GM23338 (cell line): Measurements from ENCODE around the gene ZNF513. TPM values are rescaled to one million over a fixed set of nuclear protein-coding genes. Genes with fewer than 3 reads are reported as not detected.
A peak's percentile ranks its signal among the peaks of the same experiment; 100 is the strongest.

ENCODE experiments used
- ATAC-seq: fragments of 200-7000 bp; cut with Tn5 transposase; 3 replicates; pipeline ENCODE4 v1.9.1; 2020
- DNase-seq: peaks from one replicate; pipeline ENCODE4 v3.0.0-alpha.2; 2015; ENCODE audit warnings: low spot score
- H2AFZ ChIP-seq: fragments of 200-600 bp; sonication (generic); 2 replicates; pipeline ENCODE4 v1.8.0; 2016; ENCODE audit warnings: antibody characterized with exemption, mild to moderate bottlenecking, moderate library complexity
- H3F3A ChIP-seq: fragments of 200-600 bp; sonication (generic); replicated peaks from 2 replicates; pipeline ENCODE4 v1.8.0; 2017; ENCODE audit warnings: antibody characterized with exemption, mixed run types, low read depth
- H3K27ac ChIP-seq: fragments of 200-600 bp; sonication (generic); 2 replicates; pipeline ENCODE4 v1.6.1; 2016; ENCODE audit warnings: low read depth
- H3K27me3 ChIP-seq: fragments of 200-600 bp; sonication (generic); 2 replicates; pipeline ENCODE4 v1.8.0; 2016; ENCODE audit warnings: mild to moderate bottlenecking, mixed run types, moderate library complexity; ENCODE audit not compliant: insufficient read depth
- H3K36me3 ChIP-seq: fragments of 200-600 bp; sonication (generic); 2 replicates; pipeline ENCODE4 v1.8.0; 2016; ENCODE audit warnings: mild to moderate bottlenecking; ENCODE audit not compliant: insufficient read depth
- H3K4me1 ChIP-seq: fragments of 200-600 bp; sonication (generic); 2 replicates; pipeline ENCODE4 v1.8.0; 2016; ENCODE audit warnings: mild to moderate bottlenecking, moderate library complexity; ENCODE audit not compliant: insufficient read depth
- H3K4me2 ChIP-seq: fragments of 200-600 bp; sonication (generic); 2 replicates; pipeline ENCODE4 v1.7.1; 2017; ENCODE audit warnings: mixed run types
- H3K4me3 ChIP-seq: fragments of 200-600 bp; sonication (generic); 2 replicates; pipeline ENCODE4 v1.6.1; 2016; ENCODE audit warnings: mixed run types
- H3K79me2 ChIP-seq: fragments of 200-600 bp; sonication (generic); replicated peaks from 2 replicates; pipeline ENCODE4 v1.8.0; 2017; ENCODE audit warnings: mild to moderate bottlenecking; ENCODE audit not compliant: insufficient read depth
- H3K9me2 ChIP-seq: fragments of 200-600 bp; sonication (generic); 2 replicates; pipeline ENCODE4 v1.8.0; 2017; ENCODE audit not compliant: insufficient read depth
- H4K20me1 ChIP-seq: fragments of 200-600 bp; sonication (generic); replicated peaks from 2 replicates; pipeline ENCODE4 v1.8.0; 2017; ENCODE audit warnings: mild to moderate bottlenecking; ENCODE audit not compliant: insufficient read depth
- H3K27ac Mint-ChIP-seq: 2 replicates; pipeline ENCODE4 v1.8.0; 2020; ENCODE audit warnings: inconsistent platforms, mild to moderate bottlenecking, moderate library complexity, mixed read lengths
- H3K27me3 Mint-ChIP-seq: 3 replicates; pipeline ENCODE4 v1.8.0; 2022; ENCODE audit warnings: low read depth, mild to moderate bottlenecking, moderate library complexity, mixed read lengths, inconsistent platforms; ENCODE audit not compliant: insufficient read depth, poor library complexity
- H3K36me3 Mint-ChIP-seq: 3 replicates; pipeline ENCODE4 v1.8.0; 2021; ENCODE audit warnings: low read depth, mild to moderate bottlenecking, inconsistent platforms, moderate library complexity, mixed read lengths
- H3K4me1 Mint-ChIP-seq: 3 replicates; pipeline ENCODE4 v1.8.0; 2020; ENCODE audit warnings: mild to moderate bottlenecking, inconsistent platforms, mixed read lengths
- H3K4me3 Mint-ChIP-seq: 3 replicates; pipeline ENCODE4 v1.8.0; 2021; ENCODE audit warnings: moderate library complexity, mild to moderate bottlenecking, inconsistent platforms, mixed read lengths
- H3K9me3 Mint-ChIP-seq: 3 replicates; pipeline ENCODE4 v1.8.0; 2020; ENCODE audit warnings: moderate library complexity, mild to moderate bottlenecking, inconsistent platforms, mixed read lengths
- CREB1 ChIP-seq: fragments of 250-450 bp; sonication (Bioruptor Pico); IDR thresholded peaks from 2 replicates; pipeline ENCODE4 v1.5.0; 2020; ENCODE audit warnings: low read depth, mild to moderate bottlenecking, moderate library complexity
- CTCF ChIP-seq, 2 experiments: fragments of 200-600 bp in 1 of 2; sonication (generic) in 1 of 2; conservative IDR thresholded peaks; 2 replicates each; pipeline versions ENCODE4 v1.5.1 to v1.6.1; 2016 to 2017; ENCODE audit warnings: antibody characterized with exemption in 2 of 2, low read depth in 2 of 2, mild to moderate bottlenecking in 2 of 2, moderate library complexity in 1 of 2
- EZH2 ChIP-seq: fragments of 200-600 bp; sonication (generic); IDR thresholded peaks from one replicate; pipeline ENCODE4 v1.8.0; 2017; ENCODE audit warnings: antibody characterized with exemption, mild to moderate bottlenecking, low read depth; ENCODE audit not compliant: unreplicated experiment
- EZH2phosphoT487 ChIP-seq: fragments of 200-600 bp; sonication (generic); IDR thresholded peaks from one replicate; pipeline ENCODE4 v1.8.1; 2018; ENCODE audit warnings: antibody characterized with exemption; ENCODE audit not compliant: unreplicated experiment
- JUNB ChIP-seq: IDR thresholded peaks from one replicate; pipeline ENCODE4 v1.6.1; 2016; ENCODE audit warnings: antibody characterized with exemption; ENCODE audit not compliant: unreplicated experiment
- NANOG ChIP-seq: IDR thresholded peaks from 2 replicates; pipeline ENCODE4 v1.6.1; 2016; ENCODE audit warnings: antibody characterized with exemption, borderline replicate concordance
- POLR2AphosphoS5 ChIP-seq: IDR thresholded peaks from 2 replicates; pipeline ENCODE4 v1.6.1; 2016; ENCODE audit warnings: antibody characterized with exemption, low read depth
- REST ChIP-seq: IDR thresholded peaks from one replicate; pipeline ENCODE4 v1.6.1; 2018; ENCODE audit warnings: antibody characterized with exemption; ENCODE audit not compliant: unreplicated experiment
- STAT1 ChIP-seq: IDR thresholded peaks from one replicate; pipeline ENCODE4 v1.6.1; 2016; ENCODE audit warnings: antibody characterized with exemption; ENCODE audit not compliant: unreplicated experiment
- ZNF114 ChIP-seq: fragments of 250-450 bp; sonication (Bioruptor Pico); IDR thresholded peaks from 2 replicates; pipeline ENCODE4 v1.5.0; 2020; ENCODE audit warnings: mild to moderate bottlenecking, moderate library complexity
- polyA plus RNA-seq: library from polyadenylated mRNA; unstranded; fragments of >200 nt; fragmentation: Nextera tagmentation; extraction: Ambion mirVana; gene quantifications from 2 replicates; pipeline ENCODE4 v1.2.1, GENCODE V29; 2016
- total RNA-seq: library from RNA; depleted of rRNA; stranded (reverse); fragments of >200 nt; shearing (Covaris generic); gene quantifications from 2 replicates; pipeline ENCODE4 v1.2.3, GENCODE V29; 2014

Gene ZNF513
- total and polyA plus RNA-seq, 2 experiments from 2014 or later, result 10.4 to 13.2 TPM

- H3K4me3 Mint-ChIP-seq, result no peak overlapping the region
- peaks cover under 1% of the 10 kb centered on the region; the same call in 2 of the 3 replicates for H3K9me3 Mint-ChIP-seq
- peaks cover 22% of the 10 kb centered on the region for H3K36me3 Mint-ChIP-seq
- DNase-seq (no peak), ATAC-seq (no peak)
- no peak overlapping the region for H3K27ac Mint-ChIP-seq
- peaks cover 41% of the 10 kb centered on the region for H3K4me1 ChIP-seq
- H3K27me3 ChIP-seq, result no peaks in the 10 kb centered on the region
- peaks cover 7% of the 10 kb centered on the region; the same call in 1 of the 2 replicates for H3K36me3 ChIP-seq
- peak overlapping the region; percentile 85 for H3K27ac ChIP-seq
- H3F3A ChIP-seq, result peaks cover 4% of the 10 kb centered on the region
- no peak overlapping the region for H3K4me3 ChIP-seq
- peaks cover 32% of the 10 kb centered on the region for H4K20me1 ChIP-seq
- H3K4me2 ChIP-seq, result no peak overlapping the region
- H2AFZ ChIP-seq, result no peak overlapping the region
- H3K9me2 ChIP-seq, result no peaks in the 10 kb centered on the region
- H3K27me3 Mint-ChIP-seq, result peaks cover 9% of the 10 kb centered on the region
- TF ChIP-seq EZH2phosphoT487 (no peak), POLR2AphosphoS5 (no peak), ZNF114 (CRISPR knock-in tag) (no peak), CTCF (conservative IDR thresholded peaks at IDR 0.05; ENCODE audit: low read depth in 2 of 2) (no peak)
- H3K4me1 Mint-ChIP-seq, result peaks cover 29% of the 10 kb centered on the region
- peaks cover 91% of the 10 kb centered on the region for H3K79me2 ChIP-seq
Observed at GRCh38 chr2:27351802-27352598, 28.5 kb downstream of the ZNF513 start.

GRCh38 chr2:27350106-27350693 is 30.3 kb downstream of the ZNF513 start:
- Mint-ChIP-seq H3K27me3 (peaks cover 2% of the 10 kb centered on the region), H3K9me3 (no peaks in the 10 kb centered on the region), H3K4me3 (no peak overlapping the region), H3K36me3 (peaks cover 21% of the 10 kb centered on the region), H3K27ac (peak overlapping the region; percentile 48; the same call in 1 of the 2 replicates), H3K4me1 (peaks cover 25% of the 10 kb centered on the region)
- no peaks in the 10 kb centered on the region for H3K27me3 ChIP-seq
- H3K27ac ChIP-seq, result peak overlapping the region; percentile 19; the same call in 1 of the 2 replicates
- DNase-seq (no peak), ATAC-seq (no peak)
- no peak overlapping the region for H2AFZ ChIP-seq
- H3K4me3 ChIP-seq, result no peak overlapping the region
- H3K9me2 ChIP-seq, result no peaks in the 10 kb centered on the region
- peaks cover 36% of the 10 kb centered on the region for H3K4me1 ChIP-seq
- no peak overlapping the region for H3K4me2 ChIP-seq
- peaks cover 100% of the 10 kb centered on the region for H3K79me2 ChIP-seq
- peaks cover 7% of the 10 kb centered on the region; the same call in 1 of the 2 replicates for H3K36me3 ChIP-seq
- H4K20me1 ChIP-seq, result peaks cover 42% of the 10 kb centered on the region
- peaks cover 4% of the 10 kb centered on the region; the same call in 1 of the 2 replicates for H3F3A ChIP-seq
- TF ChIP-seq JUNB, result no peak
- no peak for TF ChIP-seq CTCF (conservative IDR thresholded peaks at IDR 0.05; ENCODE audit: low read depth in 2 of 2)
- no peak for TF ChIP-seq STAT1
- TF ChIP-seq REST, result no peak
- TF ChIP-seq CREB1 (CRISPR knock-in tag), result no peak
- no peak for TF ChIP-seq EZH2
- TF ChIP-seq ZNF114 (CRISPR knock-in tag), result no peak
- no peak for TF ChIP-seq NANOG
- TF ChIP-seq EZH2phosphoT487, result no peak
- no peak for TF ChIP-seq POLR2AphosphoS5
